ENCODE results near the gene TPST2. TPM values are rescaled to one million over a fixed set of nuclear protein-coding genes. Genes with fewer than 3 reads are reported as not detected.

Gene TPST2
- total RNA-seq, 3 donors from 2014 or later: 9.2 to 13.9 (median 11.7) TPM

GRCh38 chr22:26477341-26477731 lies 112.6 kb downstream of the TPST2 start:
- TF ChIP-seq CTCF (IDR thresholded peaks at IDR 0.05): no peak
- Histone ChIP-seq H3K4me1 (ENCODE audit: low read depth) (peaks cover 19% of the 10 kb centered on the region), H3K9me3 (no peaks in the 10 kb centered on the region), H3K4me3 (no peak overlapping the region), H3K36me3 (ENCODE audit: low read depth) (peaks cover 2% of the 10 kb centered on the region)
- DNase-seq: no peak
- no peak for ATAC-seq
- intact Hi-C loops (cut with DNase I, micrococcal nuclease): no loop called here

GRCh38 chr22:26476705-26477340 lies 113.1 kb downstream of the TPST2 start:
- no peaks in the 10 kb centered on the region for H3K9me3 ChIP-seq
- peaks cover 4% of the 10 kb centered on the region for H3K36me3 ChIP-seq (ENCODE audit: low read depth)
- H3K4me3 ChIP-seq: no peak overlapping the region
- TF ChIP-seq CTCF (IDR thresholded peaks at IDR 0.05): no peak
- intact Hi-C loops (cut with DNase I, micrococcal nuclease): no loop called here
- DNase-seq (no peak), ATAC-seq (no peak)
- H3K4me1 ChIP-seq (ENCODE audit: low read depth): peaks cover 19% of the 10 kb centered on the region

- TF ChIP-seq CTCF (IDR thresholded peaks at IDR 0.05): no peak
- no peak for ATAC-seq
- no peaks in the 10 kb centered on the region for H3K9me3 ChIP-seq
- no peak for DNase-seq
- intact Hi-C loops (cut with DNase I, micrococcal nuclease): no loop called here
- H3K4me1 ChIP-seq (ENCODE audit: low read depth): peaks cover 6% of the 10 kb centered on the region
- no peak overlapping the region for H3K4me3 ChIP-seq
- peaks cover 4% of the 10 kb centered on the region for H3K36me3 ChIP-seq (ENCODE audit: low read depth)
Observed at GRCh38 chr22:26474682-26475081, 115.2 kb downstream of the TPST2 start.

Small RNA genes within 50 kb of the gene (microRNA-seq; reads per million reads assigned to microRNA genes)
- gene MIR548J: 1.6 reads per million

Other genes starting within 250 kb of the TPST2 start
- gene ASPHD2, start 160.9 kb downstream of the TPST2 start, total RNA-seq: 1 to 10 TPM; 2.7 to 3.7 (median 3.5) TPM
- 10 to 100 TPM; 28.6 to 29.2 (median 28.9) TPM for gene HPS4, start 106.3 kb downstream of the TPST2 start, total RNA-seq
- 10 to 100 TPM; 11.1 to 19.1 (median 11.2) TPM for gene SRRD, start 106.3 kb downstream of the TPST2 start, total RNA-seq
- gene TFIP11, start 77.7 kb downstream of the TPST2 start, total RNA-seq: 10 to 100 TPM; 26.2 to 39.1 (median 34.6) TPM
- 1 to 10 TPM in 1 of 3 donors, not detected in 2; 1.0 TPM for gene CRYBB1, start 27.9 kb upstream of the TPST2 start, total RNA-seq
- gene CRYBA4, start 31.8 kb upstream of the TPST2 start, total RNA-seq: not detected
- 1 to 10 TPM; 3.3 to 7.1 (median 3.5) TPM for gene MIAT, start 67.5 kb upstream of the TPST2 start, total RNA-seq

All from mucosa of descending colon (tissue), 3 donors.